Ureter (tissue), 1 donor: ENCODE measurements around the gene SNX9. TPM values are rescaled to one million over a fixed set of nuclear protein-coding genes. Genes with fewer than 3 reads are reported as not detected.

Experiments
- DNase-seq: peaks from one replicate; pipeline ENCODE4 v3.0.0-alpha.2; 2020; ENCODE audit warnings: low spot score
- total RNA-seq: library from RNA; stranded (reverse); gene quantifications from one replicate; pipeline ENCODE4 v1.2.4, GENCODE V29; 2023
- donor health status: DM: yes; HTN: yes; CAD: no.

Gene SNX9
- total RNA-seq, 1 donor from 2014 or later = 45.8 TPM

DNA sequence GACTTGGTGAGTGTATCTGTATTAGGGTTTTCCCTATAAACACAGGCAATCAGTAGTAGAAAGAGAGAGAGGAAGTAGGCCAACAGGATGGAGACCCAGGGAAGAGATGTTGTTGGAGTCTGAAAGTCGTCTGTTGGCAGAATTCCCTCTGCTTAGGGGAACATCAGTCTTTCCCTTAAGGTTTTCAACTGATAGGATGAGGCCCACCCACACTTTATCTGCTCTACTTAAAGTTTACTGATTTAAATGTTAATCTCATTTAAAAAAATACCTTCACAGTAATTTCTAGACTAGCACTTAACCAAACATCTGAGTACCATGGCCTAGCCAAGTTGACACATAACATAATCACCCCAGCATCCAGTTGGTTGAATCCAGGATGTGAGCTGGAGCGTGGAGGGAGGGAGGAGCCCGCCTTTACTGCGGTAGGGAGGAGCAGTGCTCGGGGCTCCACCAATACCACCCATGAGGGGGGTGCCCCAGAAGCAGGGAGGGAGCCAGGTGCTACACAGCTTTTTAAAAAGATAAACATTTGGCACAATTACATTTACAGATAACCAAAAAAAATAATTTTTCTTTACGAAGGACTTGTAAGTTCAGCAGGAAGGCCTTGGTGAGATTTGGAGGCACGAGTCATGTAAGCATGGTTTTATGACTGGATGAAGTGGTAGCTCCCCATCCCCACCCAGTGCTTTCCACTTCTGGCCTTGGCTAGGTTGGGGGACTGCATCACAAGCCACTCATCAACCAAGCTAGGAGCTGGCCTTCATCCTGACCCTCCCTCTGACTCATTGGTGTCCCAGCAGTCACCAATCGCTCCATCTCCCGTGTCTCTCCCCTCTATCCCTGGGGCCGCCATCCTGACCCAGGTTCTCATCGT, 18.4 kb upstream of the SNX9 start:
- no peak for DNase-seq

DNA sequence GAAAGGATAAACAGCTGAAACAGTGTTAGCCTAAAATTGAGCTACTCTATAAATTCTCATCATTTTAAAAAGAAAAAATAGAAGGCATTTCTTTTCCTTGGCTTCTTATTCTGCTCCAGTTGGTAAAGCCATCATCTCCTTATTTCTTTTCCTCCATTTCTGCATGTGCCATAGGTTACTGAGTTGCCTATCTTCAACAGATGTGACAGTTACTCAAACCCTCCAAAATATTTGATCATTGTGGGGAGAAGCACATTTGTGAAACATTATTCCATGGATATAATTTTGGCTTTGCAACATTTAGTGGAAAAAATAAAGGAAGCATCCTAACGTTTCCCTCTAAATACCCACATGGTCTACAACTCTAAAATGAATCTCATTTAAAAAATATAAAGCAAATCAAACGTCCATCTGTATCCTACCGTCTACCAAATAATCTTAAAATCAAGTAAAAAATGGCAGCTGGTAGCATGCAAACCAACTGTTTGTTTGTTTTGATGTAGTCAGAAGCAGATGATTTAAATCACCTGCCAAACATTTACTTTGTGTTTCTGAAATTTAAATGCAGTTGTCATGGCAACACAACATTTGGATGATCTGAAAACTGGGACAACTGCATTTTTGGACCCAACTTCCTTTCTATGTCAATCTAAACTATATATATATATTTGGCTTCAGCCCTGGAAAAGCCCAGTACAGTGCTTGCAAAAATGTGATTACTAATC, 16.8 kb upstream of the SNX9 start:
- DNase-seq = no peak

DNA sequence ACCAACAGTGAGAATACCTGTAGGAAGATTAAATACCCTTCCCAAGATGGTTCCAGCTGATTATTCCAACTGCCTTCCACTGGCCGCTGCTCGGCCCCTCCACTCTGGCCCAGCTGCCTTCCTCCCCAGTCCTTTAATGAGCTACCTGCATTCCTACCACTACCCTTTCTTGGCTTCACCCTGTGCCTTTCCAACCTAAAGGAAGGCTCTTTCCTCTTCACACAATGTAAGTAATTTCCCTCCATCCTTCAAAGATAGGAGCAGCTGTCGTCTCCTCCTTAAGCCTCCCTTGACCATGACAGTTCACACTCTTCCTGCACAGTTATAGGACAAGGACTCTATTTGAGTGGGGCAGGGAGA, 16.2 kb upstream of the SNX9 start:
- no peak for DNase-seq

DNA sequence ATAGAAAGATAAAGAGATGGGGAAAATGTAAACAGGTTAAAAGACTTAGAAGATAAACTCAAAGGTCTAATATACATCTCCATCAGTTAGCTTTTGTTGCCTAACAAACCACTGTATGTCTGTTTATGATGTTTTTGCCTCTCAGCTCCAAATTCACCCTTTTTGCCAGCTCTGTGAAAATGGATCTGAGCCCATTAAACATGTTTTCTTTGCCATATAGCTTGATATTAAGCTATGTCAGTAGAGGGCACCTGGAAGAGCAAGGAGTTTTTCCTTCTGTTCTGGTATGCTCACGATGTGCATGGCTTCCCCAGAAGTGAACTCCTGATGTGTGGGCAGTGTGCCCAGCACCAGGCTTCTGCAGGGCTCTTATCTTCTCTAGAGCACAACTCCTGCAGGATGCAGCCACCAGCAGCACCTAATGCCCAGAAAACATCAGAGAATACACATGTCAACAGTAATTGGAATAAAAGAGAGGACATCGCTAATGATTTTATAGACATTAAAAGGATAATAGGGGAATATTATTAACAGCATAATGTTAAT, 14.6 kb upstream of the SNX9 start:
- DNase-seq = no peak

DNA sequence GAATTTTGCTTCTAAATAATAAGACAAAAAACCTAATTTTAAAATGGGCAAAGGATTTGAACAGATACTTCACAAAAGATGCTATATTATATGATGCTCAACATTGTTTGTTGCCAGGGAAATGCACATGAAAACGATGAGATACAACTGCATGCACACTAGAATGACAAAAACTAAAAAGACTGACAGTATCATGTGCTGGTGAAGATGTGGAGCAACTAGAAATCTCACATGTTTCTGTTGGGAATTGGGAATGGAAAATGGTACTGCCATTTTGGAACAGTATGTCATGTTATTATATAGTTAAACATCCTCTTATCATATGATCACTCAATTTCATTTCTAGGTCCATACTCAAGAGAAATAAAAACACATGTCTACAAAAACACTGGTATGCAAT, 13.4 kb upstream of the SNX9 start:
- DNase-seq = no peak

DNA sequence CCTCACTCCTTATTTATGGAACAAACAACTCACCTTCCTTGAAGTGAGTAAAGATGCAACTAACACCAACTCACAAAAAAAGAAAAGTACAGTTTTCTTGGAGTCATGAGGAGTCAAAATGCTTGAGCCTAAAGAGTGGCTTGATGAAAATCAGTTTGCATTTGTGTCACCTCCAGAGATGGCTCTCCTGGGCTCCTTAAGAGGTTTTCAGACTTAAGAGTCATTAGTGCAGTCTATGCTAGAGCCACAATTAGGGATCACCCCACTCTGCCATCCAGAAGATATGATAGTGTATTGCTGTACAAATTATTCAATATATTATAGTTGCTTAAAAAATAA, 11.9 kb upstream of the SNX9 start:
- DNase-seq = no peak

DNA sequence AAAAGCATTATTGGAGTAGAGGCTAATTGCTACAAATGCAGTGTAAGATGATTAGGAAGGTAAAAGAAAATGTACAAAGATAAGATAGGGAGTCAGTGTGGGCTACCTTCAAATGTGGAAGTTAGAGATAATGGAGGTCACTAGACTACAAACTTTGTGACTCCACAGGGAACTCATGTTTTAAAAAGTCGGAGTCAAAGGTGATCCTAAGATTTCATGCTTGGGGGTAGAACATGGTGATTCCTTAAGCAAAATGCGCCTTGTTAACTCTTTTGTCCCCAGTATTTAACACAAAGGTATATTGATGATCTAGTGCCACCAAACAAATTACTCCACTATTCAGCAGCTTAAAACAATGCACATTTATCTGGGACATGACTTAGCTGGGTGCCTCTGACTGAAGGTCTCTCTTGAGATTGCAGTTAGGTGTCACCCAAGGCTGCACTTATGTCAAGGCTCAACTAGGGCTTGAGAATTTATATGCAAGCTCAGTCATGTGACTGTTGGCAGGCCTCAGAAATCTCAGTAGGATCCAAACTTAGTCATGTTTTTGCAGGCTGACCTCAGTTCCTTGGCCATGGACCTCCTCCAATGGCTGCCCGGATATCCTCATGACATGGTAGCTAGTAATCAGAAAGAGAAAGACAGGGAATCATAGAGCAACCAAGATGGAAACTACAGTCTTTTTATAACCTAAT, 11.4 kb upstream of the SNX9 start:
- no peak for DNase-seq

DNA sequence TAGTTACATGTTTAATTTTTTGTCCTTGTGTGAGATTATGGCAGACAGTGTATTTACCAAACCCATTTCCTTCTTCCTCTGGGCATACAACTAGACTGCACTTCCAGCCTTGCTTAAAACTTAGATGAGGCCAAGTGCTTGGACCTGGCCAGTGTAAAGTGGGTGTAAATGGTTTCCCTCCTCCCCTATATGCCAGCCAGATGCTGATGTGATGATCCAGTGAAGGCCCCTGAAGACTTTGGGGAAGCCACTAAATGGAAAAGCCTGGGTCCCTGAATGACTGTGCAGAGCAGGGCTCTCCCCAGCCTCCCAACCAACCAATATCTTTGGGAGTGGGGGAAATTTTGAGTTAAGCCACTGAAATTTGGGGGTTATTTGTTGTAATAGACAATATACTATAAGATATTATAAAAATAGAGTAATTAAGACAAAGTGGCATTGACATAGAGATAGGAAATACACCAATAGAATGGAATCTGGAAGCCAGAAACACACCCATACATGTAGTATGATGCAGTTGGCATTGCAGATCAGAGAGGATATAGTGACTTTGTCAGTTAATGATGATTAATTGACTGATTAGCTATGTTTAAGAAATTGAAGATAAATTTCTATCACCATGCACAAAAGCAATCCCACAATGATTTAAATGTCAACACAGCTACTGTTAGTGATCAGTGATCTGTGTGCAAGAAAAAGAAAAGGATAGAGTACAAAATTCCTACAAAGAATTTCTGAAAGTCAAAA, 10.4 kb upstream of the SNX9 start:
- DNase-seq = no peak

DNA sequence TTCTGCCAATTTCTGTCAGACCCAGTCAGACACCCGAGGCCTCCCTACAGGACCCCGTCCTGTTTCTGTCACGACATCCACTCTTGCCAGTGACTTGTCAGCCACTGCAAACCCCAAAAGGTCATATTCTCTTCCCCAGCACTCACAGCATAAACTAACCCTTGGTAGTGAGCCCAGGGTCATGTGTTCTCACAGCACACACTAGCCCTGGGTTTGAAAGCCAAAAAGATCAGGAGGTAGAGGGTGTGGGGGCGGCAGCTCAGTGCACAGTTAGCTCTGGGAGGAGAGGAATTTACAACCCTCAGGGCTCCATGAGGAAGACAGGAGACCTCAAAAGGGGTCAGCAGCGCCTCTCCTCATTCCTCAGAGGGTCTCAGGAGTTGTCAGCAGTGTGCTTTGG, 9.9 kb upstream of the SNX9 start:
- no peak for DNase-seq

DNA sequence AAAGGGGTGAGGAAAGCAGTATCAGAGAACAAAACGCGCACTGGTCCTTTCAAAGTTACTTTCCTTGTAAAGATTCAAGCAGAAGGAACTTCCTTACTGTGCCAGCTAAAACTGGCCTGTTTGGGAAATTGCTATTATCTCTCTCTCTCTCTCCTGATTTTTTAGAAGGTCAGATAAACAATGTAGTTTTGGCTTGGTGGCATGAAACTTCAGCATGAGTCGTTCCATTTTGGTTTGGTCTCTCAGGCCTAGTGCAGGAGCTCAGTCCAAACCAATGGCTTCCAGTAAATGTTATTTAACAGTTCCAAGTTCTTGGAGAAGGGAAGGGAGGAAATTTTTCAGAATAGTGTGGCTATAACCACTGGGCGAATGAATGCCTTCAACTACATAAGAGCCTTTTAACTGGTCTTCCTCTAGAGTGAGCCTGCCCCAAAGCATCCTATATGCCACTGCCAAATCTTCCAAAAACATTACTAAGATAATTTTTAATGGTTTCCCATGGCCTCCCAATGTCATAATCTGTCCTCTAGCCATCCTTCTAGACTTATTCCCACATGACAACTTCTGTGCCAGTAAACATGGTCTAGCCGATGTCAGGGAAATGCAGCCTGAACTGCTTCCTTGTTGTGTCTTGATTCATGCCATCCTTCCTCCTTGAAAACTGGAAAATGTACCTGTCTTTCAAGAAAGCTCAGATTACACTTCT, 9.1 kb upstream of the SNX9 start:
- DNase-seq = no peak

DNA sequence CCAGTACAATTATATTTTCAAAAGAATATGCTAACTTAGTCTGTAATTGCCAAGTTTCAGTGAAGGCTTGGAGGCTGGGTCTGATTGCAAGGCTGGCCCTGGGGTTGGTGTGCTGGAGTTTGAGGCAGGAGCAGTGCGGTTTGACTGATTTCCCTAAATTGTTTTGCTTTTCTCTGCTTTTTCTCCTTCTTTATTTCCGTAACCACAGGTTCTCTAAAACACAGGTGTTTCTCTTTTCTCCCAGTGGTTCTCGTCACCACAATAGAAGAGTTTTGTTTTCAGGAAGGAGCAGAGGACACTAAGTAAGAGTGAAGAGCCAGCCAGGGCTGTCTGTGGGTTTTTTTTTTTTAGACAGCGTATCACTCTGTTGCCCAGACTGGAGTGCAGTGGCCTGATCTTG, 8.2 kb upstream of the SNX9 start:
- no peak for DNase-seq

DNA sequence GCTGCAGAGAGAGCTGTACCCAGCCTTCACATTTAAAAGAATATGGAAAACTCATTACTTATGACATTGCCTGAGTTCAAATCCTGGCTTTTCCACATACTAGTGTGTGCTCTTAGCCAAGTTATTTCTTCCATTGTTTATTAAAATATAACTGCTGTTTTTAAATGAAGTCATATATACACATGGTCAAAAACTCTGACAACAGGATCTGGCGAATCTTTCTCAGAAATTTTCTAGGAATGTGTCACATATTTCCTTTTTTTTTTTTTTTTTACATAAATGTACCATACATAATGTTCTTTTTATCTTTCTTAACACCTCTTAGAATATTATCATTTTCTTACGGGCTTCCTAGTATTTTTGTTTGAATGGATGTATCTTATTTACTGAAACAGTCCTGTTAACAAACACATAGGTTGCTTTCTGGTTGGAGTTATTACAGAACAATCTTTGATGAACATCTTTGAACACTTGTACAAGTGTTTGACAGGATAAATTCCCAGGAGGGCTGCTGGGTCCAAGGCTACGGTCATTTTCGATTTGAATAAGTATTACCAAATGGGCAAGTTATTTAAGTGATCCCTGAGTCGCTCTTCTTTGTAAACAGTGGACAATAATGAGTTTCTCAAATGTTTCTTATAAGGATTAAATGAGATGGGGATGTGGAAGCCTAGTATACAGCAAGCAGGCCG, 1.6 kb upstream of the SNX9 start:
- DNase-seq = no peak

DNA sequence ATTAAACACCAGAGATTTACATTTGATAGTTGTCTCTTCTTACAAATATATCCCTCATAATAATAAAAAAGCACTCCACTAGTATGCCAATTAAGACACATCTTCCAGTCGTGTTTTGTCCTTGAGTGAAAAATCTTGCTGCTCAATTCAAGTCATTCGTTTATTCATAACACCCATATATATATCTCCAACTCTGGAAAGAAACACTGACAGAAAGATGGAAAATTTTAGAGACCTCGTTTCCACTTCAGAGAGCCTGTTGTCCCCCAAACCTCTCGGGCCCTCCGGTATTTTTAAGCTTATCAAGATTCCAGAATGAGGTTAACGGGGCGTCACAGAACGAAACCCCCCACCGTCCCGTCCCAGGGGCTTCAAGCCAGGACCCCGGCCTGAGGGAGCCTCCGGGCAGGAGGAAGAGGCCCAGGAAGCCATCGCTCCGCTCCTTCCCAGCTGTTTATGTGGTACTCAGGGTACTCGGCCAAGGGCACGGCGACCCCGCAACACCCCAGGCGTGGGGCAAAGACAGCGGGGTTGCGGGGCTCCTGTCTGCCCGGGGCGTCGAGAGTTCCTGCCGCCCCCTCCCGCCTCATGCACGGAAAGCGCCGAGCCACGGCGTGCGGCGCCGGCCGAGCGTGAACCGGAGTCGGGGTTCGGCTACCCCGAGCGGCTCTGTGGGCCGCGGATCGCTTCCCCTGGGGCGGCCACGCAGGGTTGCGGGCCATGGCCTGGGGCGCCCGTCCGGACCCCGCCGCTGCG, 623 bp upstream of the SNX9 start:
- no peak for DNase-seq

DNA sequence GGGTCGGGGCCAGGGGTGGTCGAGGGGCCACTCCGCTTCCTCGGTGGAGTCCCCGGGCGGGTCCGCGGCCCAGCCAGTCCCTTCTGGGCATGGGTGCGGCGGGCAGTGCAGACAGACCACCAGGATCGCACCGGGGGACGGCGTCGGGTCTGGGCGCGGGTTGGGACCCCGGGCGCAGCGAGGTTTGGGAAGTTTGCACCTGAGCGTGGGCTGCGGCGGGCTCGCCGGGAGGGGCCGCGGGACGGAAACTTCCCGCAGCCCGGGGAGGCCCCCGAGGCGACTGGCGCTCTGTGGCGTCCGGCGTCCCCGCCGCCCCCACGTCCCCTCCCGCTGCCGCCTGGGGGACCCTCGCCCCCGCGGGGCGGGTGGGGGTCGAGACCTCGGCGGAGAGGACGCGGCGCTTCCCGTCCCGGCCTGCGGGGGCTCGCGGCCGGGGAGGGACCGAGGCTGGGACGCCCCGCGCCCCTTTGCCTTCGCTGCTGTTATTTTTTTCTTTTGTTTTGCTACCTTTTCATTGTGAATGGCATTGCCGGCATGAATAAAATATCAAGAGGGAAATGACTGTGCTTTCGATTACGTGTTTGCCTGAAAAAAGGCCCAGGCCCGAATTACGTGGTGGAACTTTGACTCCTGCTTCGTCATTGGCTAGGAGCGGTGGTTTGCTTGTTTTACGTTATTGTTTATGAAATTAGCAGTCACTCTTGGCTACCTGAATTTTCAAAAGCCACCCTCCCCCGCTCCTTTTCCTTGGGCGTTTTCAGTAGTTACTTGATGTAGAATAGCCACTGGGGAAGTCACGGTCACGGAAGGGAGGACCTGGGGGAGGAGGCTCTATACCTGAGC, 703 bp downstream of the SNX9 start:
- DNase-seq = peak; percentile 67

DNA sequence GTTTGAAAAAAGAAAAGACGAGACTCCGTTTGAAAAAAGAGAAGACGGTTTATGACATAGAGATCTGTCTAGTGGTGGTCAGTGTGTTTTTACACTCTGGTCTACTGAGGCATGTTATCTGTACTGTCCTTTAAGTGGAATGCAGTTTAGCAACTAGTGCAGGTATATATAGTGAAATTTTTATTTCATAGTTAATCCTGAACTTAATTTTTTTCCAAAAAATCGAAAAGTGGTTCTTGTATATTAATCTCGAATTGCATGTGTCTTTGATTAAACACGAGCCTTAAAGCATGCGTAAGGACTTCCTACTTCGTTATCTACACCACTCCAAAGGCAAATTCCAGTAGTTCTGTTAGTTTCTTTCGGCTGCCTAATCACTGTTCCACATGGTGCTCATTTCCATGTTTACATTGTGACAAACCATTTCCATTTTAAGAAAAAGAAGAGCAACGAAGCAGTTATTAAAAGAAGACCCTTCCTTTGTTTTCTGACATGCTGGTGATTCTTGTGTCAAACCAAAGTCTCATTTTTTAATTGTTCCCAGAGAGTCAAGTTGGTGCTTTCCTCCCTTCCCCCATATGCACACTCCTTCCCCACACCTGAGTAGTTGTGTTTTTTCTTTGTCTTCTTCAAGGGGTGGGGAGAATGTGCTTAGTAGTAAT, 2.3 kb downstream of the SNX9 start:
- no peak for DNase-seq

DNA sequence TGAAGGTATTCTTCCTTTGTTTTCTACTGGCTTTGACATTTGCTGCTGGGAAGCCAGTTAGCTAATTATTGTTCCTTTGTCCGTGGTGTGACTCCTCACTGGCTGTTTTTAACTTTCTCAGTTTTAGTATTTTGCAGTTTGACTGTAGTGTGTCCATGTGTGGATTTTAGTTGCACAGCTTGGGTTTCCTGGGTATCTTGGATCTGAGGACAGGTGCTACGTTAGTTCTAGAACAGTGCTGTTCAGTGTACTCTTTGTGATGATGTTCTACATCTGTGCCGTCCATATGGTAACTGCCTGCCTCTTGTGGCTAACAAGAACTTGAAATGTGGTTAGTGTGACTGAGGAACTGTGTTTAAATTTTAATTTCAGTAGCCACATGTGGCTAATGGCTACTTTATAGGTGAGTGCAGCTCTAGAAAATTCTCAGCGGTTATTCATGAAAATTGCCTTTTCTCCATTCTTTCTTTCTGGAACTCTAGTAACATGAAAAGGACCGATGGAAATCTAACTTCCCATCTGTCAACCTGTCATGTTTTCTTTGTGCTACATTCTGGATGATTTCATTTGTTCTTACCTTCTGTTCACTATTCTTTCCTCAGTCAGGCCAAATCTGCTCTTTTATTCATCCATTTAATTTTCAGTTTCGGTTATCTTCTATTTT, 7.4 kb downstream of the SNX9 start:
- no peak for DNase-seq

DNA sequence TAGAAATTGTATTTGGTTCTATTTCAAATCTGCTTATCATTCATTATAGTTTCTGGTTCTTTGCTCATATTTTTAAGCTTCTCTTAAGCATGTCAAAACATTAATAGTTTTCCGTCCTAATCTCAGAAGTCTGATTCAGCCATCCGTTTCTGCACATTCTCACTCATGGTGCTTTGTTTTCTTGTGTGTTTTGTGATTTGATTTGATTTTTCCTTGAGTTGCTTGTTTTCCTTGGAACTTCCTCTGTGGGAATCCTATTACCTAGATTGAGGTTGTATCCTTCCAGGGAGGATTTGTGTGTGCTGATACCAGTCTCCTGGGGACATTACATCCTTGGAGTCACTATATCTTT, 7.9 kb downstream of the SNX9 start:
- DNase-seq = no peak
